Smooth muscle cell (in vitro differentiated cells): Measurements from ENCODE around the gene PAPPA. TPM values are rescaled to one million over a fixed set of nuclear protein-coding genes. Genes with fewer than 3 reads are reported as not detected.

Source experiments
- DNase-seq: peaks from one replicate; lab custom pipeline; 2025; ENCODE audit not compliant: unreplicated experiment; lab: John Stamatoyannopoulos, UW
- H2AFZ ChIP-seq: fragments of 200-600 bp; sonication (generic); 2 replicates; pipeline ENCODE4 v1.6.0; 2016; ENCODE audit warnings: antibody characterized with exemption, low read depth, mild to moderate bottlenecking
- H3F3A ChIP-seq: fragments of 200-600 bp; sonication (generic); 2 replicates; pipeline ENCODE4 v1.6.0; 2017; ENCODE audit warnings: antibody characterized with exemption, low read depth
- H3K27ac ChIP-seq: fragments of 200-600 bp; sonication (generic); 2 replicates; pipeline ENCODE4 v1.5.1; 2016; ENCODE audit warnings: low read depth, mild to moderate bottlenecking
- H3K27me3 ChIP-seq: fragments of 200-600 bp; sonication (generic); 2 replicates; pipeline ENCODE4 v1.6.1; 2016; ENCODE audit warnings: low read depth, mild to moderate bottlenecking
- H3K36me3 ChIP-seq: fragments of 200-600 bp; sonication (generic); 2 replicates; pipeline ENCODE4 v1.5.1; 2016; ENCODE audit warnings: low read depth
- H3K4me1 ChIP-seq: fragments of 200-600 bp; sonication (generic); 2 replicates; pipeline ENCODE4 v1.5.1; 2016; ENCODE audit warnings: low read depth
- H3K4me2 ChIP-seq: fragments of 200-600 bp; sonication (generic); 2 replicates; pipeline ENCODE4 v1.6.0; 2016; ENCODE audit warnings: mild to moderate bottlenecking
- H3K4me3 ChIP-seq: fragments of 200-600 bp; sonication (generic); 2 replicates; pipeline ENCODE4 v1.5.1; 2016; ENCODE audit warnings: mild to moderate bottlenecking
- H3K79me2 ChIP-seq: fragments of 200-600 bp; sonication (generic); 2 replicates; pipeline ENCODE4 v1.6.0; 2016; ENCODE audit warnings: low read depth, mild to moderate bottlenecking
- H3K9ac ChIP-seq: fragments of 200-600 bp; sonication (generic); 2 replicates; pipeline ENCODE4 v1.6.0; 2016; ENCODE audit warnings: low read depth
- H3K9me3 ChIP-seq: fragments of 200-600 bp; sonication (generic); replicated peaks from 2 replicates; pipeline ENCODE4 v1.5.1; 2016; ENCODE audit warnings: low read depth
- H4K20me1 ChIP-seq: fragments of 200-600 bp; sonication (generic); 2 replicates; pipeline ENCODE4 v1.6.0; 2016; ENCODE audit warnings: low read depth
- CTCF ChIP-seq: fragments of 200-600 bp; sonication (generic); IDR thresholded peaks from 2 replicates; pipeline ENCODE4 v1.5.1; 2017; ENCODE audit warnings: borderline replicate concordance, mild to moderate bottlenecking, antibody characterized with exemption; ENCODE audit not compliant: insufficient read depth, poor library complexity, severe bottlenecking
- WGBS: methylation state at CpG from one replicate; pipeline ENCODE4 v1.1.7; 2016; ENCODE audit warnings: low lambda C conversion rate; 5-methylcytosine and 5-hydroxymethylcytosine counted together
- polyA plus RNA-seq: library from polyadenylated mRNA; unstranded; fragments of >200 nt; fragmentation: Nextera tagmentation; extraction: Ambion mirVana; gene quantifications from 2 replicates; pipeline ENCODE4 v1.2.1, GENCODE V29; 2016
- total RNA-seq: library from RNA; depleted of rRNA; stranded (reverse); fragments of >200 nt; gene quantifications from 2 replicates; pipeline ENCODE4 v1.2.3, GENCODE V29; 2014

Gene PAPPA
- total and polyA plus RNA-seq, 2 experiments from 2014 or later, result 27.7 to 114 TPM

DNA sequence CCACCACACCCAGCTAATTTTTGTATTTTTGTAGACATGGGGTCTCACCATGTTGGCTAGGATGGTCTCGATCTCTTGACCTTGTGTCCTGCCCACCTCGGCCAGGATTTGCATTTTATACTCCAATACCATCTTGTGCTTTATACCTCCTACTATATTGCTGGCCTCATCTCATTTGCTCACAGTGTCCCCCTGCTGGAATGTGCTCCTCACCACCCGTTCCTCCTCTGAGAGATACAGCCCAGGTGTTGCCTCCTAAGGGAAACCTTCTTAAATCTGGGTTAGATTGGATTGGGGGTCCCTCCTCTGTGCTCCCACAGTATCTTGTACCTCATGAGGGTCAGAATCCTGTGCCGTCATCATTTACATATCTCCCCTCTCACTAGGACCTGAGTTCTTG is 131.7 kb downstream of the PAPPA start:
- no peak overlapping the region for H3K4me2 ChIP-seq
- TF ChIP-seq CTCF, result no peak
- WGBS, result 85% methylated on average over 4 of the region's 4 CpGs
- H3K4me3 ChIP-seq, result no peak overlapping the region
- peaks cover 26% of the 10 kb centered on the region for H3K4me1 ChIP-seq
- H3K79me2 ChIP-seq, result no peaks in the 10 kb centered on the region
- no peak overlapping the region for H3K27ac ChIP-seq
- H4K20me1 ChIP-seq, result peaks cover 14% of the 10 kb centered on the region
- H3K27me3 ChIP-seq, result no peaks in the 10 kb centered on the region
- no peak for DNase-seq
- no peak overlapping the region for H2AFZ ChIP-seq
- H3K36me3 ChIP-seq, result no peaks in the 10 kb centered on the region
- peaks cover 4% of the 10 kb centered on the region for H3F3A ChIP-seq
- H3K9ac ChIP-seq, result no peak overlapping the region
- H3K9me3 ChIP-seq, result no peaks in the 10 kb centered on the region

- Histone ChIP-seq H3K27me3 (no peaks in the 10 kb centered on the region), H3K4me2 (no peak overlapping the region), H3K36me3 (no peaks in the 10 kb centered on the region), H2AFZ (no peak overlapping the region), H3K4me1 (peaks cover 17% of the 10 kb centered on the region), H3K9ac (no peak overlapping the region), H3K9me3 (no peaks in the 10 kb centered on the region), H4K20me1 (peaks cover 22% of the 10 kb centered on the region), H3K27ac (no peak overlapping the region), H3K4me3 (no peak overlapping the region), H3F3A (peaks cover 3% of the 10 kb centered on the region), H3K79me2 (no peaks in the 10 kb centered on the region)
- no peak for TF ChIP-seq CTCF
- WGBS, result 20% methylated on average over 9 of the region's 9 CpGs
- DNase-seq, result no peak
Measured at GRCh38 chr9:116286297-116286696, 132.7 kb downstream of the PAPPA start.

- H3K27ac ChIP-seq, result no peak overlapping the region
- no peak overlapping the region for H2AFZ ChIP-seq
- 88% methylated on average over 4 of the region's 4 CpGs for WGBS
- no peaks in the 10 kb centered on the region for H3K9me3 ChIP-seq
- no peak for TF ChIP-seq CTCF
- peak overlapping the region; percentile 8 for H3K4me2 ChIP-seq
- H3K9ac ChIP-seq, result no peak overlapping the region
- no peak overlapping the region for H3K4me3 ChIP-seq
- no peaks in the 10 kb centered on the region for H3F3A ChIP-seq
- H3K79me2 ChIP-seq, result no peaks in the 10 kb centered on the region
- H3K4me1 ChIP-seq, result peaks cover 17% of the 10 kb centered on the region
- peaks cover 32% of the 10 kb centered on the region for H4K20me1 ChIP-seq
- no peaks in the 10 kb centered on the region for H3K27me3 ChIP-seq
- H3K36me3 ChIP-seq, result no peaks in the 10 kb centered on the region
- DNase-seq, result no peak
Measured at GRCh38 chr9:116287721-116288120, 134.1 kb downstream of the PAPPA start.

DNA sequence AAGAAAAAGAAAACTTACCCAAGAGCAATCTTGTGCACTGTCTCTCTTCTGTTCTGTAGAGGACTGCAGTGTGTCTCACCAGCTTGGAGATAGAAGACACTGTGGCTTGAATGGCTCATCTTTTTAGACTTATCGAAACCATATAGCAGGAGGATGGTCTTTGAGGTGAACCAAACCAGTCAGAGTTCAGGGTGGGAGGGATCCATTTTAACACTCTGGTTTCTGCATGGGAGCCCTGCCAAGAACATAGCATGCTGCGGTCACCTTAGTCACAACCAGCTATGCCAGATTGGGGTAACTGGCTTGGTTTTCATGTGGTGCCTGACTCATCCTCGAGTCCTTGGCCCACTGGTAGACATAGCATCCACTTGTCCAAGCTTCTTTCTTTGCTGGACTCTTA is 135.1 kb downstream of the PAPPA start:
- Histone ChIP-seq H2AFZ (no peak overlapping the region), H4K20me1 (peaks cover 35% of the 10 kb centered on the region), H3K36me3 (no peaks in the 10 kb centered on the region), H3K9me3 (no peaks in the 10 kb centered on the region), H3F3A (no peaks in the 10 kb centered on the region), H3K9ac (no peak overlapping the region), H3K27ac (no peak overlapping the region), H3K4me2 (peak overlapping the region; percentile 20), H3K4me3 (no peak overlapping the region), H3K79me2 (no peaks in the 10 kb centered on the region), H3K27me3 (no peaks in the 10 kb centered on the region), H3K4me1 (peaks cover 17% of the 10 kb centered on the region)
- TF ChIP-seq CTCF, result no peak
- DNase-seq, result no peak
- 65% methylated on average over 3 of the region's 3 CpGs for WGBS
